T47D (cell line): ENCODE results near the gene ADCY4.
A peak's percentile ranks its signal among the peaks of the same experiment; 100 is the strongest.

ENCODE experiments used
- DNase-seq, 2 experiments: peaks; one replicate each; pipeline versions ENCODE4 v3.0.0 to v3.0.0-alpha.2; 2011 to 2012; ENCODE audit warnings: low read depth in 1 of 2, low spot score in 1 of 2
- JUND ChIP-seq: IDR thresholded peaks from 2 replicates; pipeline ENCODE4 v1.6.1; 2012; ENCODE audit warnings: low read depth
- in situ Hi-C: cut with HindIII; loops from 2 replicates; pipeline ENCODE4 v1.10.0; 2016; ENCODE audit warnings: low sequenced_read_pairs, low pct_unique_long_range_greater_than_20kb

The ADCY4 gene

DNA sequence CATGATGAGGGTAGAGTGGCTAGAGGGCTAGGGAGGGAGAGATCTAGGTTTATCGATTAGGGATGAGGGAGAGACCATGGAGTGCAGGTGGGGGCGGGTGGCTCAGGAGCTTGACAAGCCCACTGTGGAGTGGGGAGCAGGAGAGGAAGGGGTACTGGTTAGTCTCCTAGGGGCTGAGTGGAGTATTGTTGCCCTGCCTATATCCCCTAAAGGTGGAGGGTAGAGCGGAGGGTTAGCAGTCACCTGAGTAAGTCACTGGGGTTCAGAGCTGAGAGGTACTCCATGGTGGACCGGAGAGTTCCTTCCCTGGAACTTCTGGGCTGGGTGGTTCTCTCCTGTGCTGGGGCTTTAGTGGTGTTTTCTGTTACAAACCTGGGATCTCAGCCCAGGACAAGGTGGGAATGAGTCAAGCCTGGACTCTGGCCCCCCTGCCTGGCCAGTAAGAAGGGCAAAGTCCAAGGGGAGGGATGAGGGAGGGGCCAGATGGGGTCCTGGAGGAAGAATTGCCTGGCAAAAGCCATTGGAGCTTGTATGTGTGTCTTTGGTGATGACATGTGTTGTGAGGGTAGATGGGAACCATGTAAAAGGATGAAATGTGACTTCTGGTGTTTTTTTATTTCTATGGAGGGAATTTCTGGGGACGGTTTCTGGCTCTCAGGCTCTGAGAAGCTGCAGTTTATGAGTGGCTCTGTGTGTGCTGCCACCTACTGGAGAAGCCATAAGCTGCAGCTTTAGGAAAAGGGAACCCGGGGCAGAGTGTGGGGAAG lies 27.1 kb downstream of the ADCY4 start, which contains the start of gene CIDEB:
TSS of gene CIDEB (minus strand) at position 403 of the 767 bp plus-strand sequence. CDS start at position 284, 119 bp downstream.
- in situ Hi-C loops, result no loop called here
- DNase-seq, result peak; percentile 55 to 65
- no peak for TF ChIP-seq JUND

DNA sequence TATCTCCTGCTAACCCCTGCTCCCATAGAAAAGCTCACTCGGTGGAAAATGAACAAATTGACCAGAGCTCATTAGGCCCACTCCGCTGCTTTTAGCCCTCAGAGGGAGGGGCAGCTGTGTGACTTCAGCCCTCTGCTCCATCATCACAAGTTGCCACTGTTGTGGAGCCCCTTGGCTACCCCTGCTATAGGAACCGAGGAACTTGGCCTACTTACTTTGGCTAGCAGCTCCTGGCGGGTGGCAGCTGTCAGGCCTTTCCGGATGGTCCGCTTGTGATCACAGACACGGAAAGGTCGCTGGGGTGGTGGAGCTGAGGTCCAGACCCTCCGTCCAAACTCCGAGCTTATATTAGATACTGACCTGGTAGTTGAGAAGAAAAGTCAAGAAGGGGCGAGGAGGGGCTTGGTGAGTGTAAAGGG lies 27.7 kb downstream of the ADCY4 start:
- no peak for DNase-seq
- in situ Hi-C loops, result no loop called here
- no peak for TF ChIP-seq JUND

DNA sequence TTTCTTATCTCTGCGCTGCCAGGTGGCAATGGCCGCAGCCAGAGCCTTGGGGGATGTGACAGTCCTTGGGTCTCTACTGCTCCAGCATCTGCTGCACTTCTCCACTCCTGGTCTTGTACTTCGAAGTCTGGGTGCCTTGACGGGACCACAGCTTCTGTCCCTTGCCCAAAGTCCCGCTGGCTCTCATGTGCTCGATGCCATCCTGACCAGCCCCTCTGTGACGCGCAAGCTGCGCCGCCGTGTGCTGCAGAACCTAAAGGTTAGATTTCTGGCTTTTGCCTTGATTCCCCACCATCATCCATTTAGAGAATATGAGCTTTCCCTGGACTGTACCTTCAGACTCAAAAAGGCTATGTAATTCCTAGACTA lies 30.9 kb downstream of the ADCY4 start:
- in situ Hi-C loops, result no loop called here
- no peak for TF ChIP-seq JUND
- DNase-seq, result no peak

DNA sequence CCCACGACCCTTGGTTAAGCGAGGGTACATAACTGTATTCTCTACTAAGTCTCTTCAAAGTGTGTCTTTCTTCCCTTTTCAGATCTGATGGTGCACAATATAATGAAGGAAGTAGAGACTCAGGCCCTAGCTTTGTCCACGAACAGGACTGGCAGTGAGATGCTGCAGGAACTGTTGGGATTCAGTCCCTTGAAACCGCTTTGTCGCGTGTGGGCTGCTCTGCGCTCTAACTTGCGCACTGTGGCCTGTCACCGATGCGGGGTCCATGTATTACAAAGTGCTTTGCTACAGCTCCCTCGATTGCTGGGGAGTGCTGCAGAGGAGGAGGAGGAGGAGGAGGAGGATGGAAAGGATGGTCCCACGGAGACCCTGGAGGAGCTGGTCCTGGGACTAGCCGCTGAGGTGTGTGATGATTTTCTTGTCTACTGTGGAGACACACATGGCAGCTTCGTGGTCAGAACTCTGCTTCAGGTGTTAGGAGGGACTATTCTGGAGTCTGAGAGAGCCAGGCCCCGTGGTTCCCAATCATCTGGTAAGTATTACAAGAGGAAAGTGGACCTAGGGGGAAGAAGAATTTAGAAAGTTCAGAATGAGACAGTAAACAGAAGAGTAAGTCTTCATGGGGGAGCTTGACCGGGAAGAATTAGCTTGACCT lies 34.4 kb downstream of the ADCY4 start:
- in situ Hi-C loops, result no loop called here
- no peak for DNase-seq
- TF ChIP-seq JUND, result no peak

DNA sequence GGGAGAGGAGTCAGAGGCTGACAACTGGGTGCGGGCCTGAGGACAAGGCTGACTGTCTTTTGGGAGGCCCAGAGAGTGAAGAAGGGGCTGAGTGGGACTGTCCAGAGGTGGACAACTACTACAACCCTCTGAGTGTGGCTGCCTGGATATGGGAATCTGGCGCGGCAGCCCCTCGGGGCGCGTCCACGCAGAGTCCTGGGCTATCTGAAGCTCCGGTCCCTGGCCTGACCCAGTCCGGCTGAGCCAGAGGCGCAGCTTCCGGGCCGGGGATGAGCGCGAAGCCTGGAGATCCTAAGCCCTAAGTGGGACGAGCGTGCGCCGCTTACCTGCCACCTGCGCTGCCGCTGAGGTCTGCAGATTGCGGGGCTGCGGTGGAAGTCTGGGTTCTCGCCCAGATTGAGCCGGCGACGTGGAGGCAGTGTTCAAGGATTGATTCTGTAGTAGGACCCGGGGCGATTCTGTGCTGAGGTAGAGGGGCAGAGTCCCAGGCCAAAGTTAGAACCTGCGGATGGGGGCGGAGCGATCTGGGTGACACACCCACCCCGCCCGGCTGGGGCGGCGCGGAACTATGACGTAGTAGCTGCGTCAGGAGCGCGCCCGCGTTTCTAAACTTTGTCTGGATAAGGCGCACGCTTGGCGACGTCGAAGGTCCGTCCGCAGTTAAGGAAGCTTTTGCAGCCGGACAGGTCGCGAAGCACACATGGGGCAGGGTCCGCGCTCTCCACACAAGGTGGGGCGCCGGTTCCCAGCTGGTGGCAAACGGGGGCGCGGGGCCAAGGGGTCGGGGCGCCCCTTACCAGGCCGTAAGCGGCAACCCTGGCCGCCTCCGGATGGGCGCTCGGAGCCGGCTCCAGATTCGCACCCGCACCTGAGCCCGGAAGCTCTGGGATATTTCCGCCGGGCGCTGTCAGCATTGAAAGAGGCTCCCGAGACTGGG lies 35.3 kb downstream of the ADCY4 start, which contains the start of the genes DHRS1 and NOP9:
TSS of gene DHRS1 (minus strand) at position 526 of the 937 bp plus-strand sequence. CDS start 674 bp downstream, outside the sequence.
TSS of gene NOP9 (plus strand) at position 596 of the 937 bp plus-strand sequence. CDS start at position 701, 105 bp downstream.
- in situ Hi-C loops, result no loop called here
- TF ChIP-seq JUND, result no peak
- peak; percentile 76 to 91 for DNase-seq

DNA sequence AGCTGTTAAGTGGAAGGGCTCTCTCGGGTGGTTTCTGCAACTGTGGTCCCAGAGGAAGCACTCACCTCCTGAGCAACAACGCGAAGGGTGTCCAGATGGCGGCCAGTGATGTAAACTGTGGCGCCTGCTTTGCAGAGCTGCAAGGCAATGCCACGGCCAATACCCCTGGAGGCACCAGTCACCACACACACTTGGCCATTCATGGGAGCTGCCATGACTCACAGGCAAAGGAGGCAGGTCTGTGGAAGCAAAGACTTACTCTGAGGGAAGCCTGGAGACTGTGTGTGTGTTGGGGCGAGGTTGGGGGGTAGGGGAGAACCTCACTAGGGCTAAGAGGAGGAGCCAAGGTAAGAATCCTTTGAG lies 36.0 kb downstream of the ADCY4 start:
- TF ChIP-seq JUND, result no peak
- in situ Hi-C loops, result no loop called here
- peak in 1 of 2 experiments; percentile 28 for DNase-seq

DNA sequence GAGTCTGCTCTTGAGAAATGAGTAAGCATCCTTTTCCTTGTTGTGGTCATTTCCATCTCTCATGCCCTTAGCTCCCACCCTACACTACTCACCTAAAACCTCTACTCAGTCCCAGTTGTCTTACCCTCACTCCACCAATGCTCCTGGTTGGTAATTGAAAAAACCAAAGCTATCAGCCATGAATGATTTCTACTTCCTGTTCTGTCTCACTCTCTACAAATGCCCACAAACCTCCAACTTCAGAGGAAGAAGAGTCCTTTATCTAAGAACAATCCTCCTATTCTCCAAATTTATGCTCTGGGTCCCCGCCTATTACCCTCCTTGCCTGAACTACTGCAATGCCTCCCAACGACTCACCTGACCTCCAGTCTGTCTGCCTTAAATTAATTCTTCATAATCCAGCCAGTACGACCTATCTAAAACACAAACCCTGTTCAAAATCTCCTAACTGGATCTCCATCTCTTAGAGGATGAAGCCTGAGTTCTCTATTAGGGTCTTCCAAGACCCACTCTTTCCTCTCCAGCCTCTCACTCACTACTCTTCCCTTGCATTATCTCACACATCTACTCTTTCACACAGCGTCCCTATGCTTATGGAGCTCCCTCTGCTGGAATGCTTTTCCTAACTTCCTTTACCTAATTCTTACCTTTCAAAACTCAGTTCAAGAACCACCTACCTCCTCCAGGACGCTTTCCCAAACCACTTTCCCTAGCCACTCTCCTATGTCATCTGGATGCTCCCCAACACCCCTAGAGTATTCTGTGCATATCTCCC lies 37.5 kb downstream of the ADCY4 start:
- in situ Hi-C loops, result no loop called here
- no peak for TF ChIP-seq JUND
- DNase-seq, result peak in 1 of 2 experiments; percentile 73

DNA sequence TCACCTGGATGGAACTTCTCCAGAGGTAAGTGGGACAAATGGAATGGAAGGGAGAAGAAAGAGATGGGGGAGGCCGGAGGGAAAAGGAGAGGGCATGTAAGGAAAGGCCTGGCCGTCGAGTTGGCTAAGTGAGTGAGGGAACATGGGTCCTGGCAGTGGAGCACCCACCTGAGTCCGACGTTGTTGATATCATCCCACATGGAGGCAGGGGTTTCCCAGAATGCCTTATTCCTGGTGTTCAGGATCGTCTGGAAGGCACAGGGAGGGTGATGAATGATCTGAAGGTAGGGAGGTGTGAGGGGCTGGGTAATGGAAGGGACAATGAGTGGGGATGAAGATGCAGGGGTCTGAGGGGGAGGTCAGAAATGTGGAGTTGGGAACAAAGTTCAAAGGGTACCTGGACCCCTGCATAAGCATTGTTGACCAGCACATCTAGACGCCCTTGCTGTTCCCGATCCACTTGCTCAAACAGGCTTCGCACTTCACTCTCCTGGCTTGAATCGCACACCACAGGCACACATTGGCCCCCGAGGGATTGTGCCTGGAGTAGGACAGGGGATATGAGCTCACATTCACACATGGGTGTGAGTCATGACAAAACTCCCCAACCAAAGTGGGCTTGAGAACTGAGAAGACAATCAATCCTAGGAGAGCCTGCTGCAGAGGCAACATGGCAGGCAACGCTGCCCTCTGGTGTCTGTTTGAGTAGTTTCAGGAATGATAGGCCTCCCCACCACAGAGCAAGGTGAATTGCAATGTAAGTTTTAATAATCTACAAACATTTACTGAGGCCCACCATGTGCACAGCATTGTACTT lies 38.3 kb downstream of the ADCY4 start:
- DNase-seq, result peak; percentile 55 to 72
- no peak for TF ChIP-seq JUND
- in situ Hi-C loops, result no loop called here

DNA sequence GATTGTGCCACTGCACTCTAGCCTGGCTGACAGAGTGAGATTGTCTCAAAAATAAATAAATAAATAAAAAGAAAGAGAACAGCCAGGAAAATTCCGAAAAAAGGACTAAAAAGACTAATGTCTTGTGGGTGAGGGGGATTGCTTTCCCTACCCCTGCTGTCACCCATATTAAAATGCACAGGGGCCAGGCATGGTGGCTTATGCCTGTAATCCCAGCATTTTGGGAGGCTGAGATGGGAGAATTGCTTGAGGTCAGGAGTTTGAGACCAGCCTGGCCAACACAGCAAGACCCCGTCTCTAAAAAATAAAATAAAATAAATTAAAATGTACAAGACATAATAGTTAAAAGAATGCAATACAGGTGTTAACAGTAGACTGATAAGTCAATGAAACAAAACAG lies 41.3 kb downstream of the ADCY4 start:
- DNase-seq, result no peak
- no peak for TF ChIP-seq JUND
- in situ Hi-C loops, result no loop called here

DNA sequence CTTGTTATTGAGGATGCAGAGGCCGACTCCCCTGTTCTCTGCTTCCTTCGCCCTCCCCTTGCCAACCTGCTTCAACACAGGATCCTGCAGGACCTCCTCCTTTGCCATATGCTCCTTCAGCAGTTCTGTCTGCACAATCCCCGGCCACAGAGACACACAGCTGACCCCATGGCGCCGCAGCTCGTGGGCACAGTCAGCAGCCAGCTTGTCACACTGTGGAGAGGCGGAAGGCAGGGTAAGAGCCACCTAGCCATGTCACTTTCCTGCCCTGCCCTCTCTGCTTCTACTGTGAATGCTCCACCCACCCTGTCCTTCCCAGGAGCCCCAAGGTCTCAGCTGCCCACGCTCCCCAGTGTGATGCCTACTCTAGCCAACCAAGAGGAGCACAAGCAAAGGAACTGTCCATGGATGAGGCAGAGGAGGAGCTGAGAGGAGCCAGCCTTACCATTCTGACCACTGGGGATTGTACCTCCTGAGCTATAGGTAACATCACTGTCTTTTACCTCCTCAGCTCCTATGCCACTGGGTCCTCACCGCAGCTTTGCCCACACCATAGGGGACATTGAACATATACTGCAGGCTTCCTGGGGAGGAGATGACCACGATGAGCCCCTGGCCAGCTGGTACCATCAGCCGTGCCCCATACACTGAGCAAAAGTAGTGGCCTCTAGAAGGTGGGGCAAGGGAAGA lies 42.6 kb downstream of the ADCY4 start:
- in situ Hi-C loops, result no loop called here

More for the DNA sequence above, 42.6 kb downstream of the ADCY4 start:
- no peak for DNase-seq
- no peak for TF ChIP-seq JUND
